Left ventricle myocardium inferior (tissue), 1 donor: ENCODE results near the gene RPS15A. TPM values are rescaled to one million over a fixed set of nuclear protein-coding genes. Genes with fewer than 3 reads are reported as not detected.

Source experiments
- DNase-seq: peaks from one replicate; pipeline ENCODE4 v3.0.0-alpha.2; 2020
- H3K27ac ChIP-seq: fragments of 200-600 bp; replicated peaks from 2 replicates; pipeline ENCODE4 v1.8.0; 2021
- H3K27me3 ChIP-seq: fragments of 200-600 bp; 2 replicates; pipeline ENCODE4 v1.8.0; 2021; ENCODE audit warnings: low read depth
- H3K36me3 ChIP-seq: fragments of 200-600 bp; 2 replicates; pipeline ENCODE4 v1.8.0; 2021
- H3K4me1 ChIP-seq: fragments of 200-600 bp; 2 replicates; pipeline ENCODE4 v1.8.0; 2021
- H3K4me3 ChIP-seq: fragments of 200-600 bp; 2 replicates; pipeline ENCODE4 v1.8.0; 2021; ENCODE audit warnings: mild to moderate bottlenecking, moderate library complexity
- H3K9me3 ChIP-seq: fragments of 200-600 bp; replicated peaks from 2 replicates; pipeline ENCODE4 v1.8.0; 2021
- intact Hi-C: fragments of 100-400 bp; cut with micrococcal nuclease; formaldehyde crosslinking; loops from one replicate; pipeline ENCODE4 v1.11.0; 2022
- long read RNA-seq: library from polyadenylated mRNA; unstranded; transcript quantifications from one replicate; pipeline ENCODE4 v2.0.0, GENCODE V29; 2021
- total RNA-seq: library from RNA; stranded (reverse); fragmentation: NEBNext Ultra II Directional; extraction: Animal tissue kit (Norgen Biotek cat#: 25700); gene quantifications from one replicate; pipeline ENCODE4 v1.2.1, GENCODE V29; 2021
- TF ChIP-seq, protein P1 (sequence below): fragments of 200-600 bp; IDR thresholded peaks from 2 replicates; pipeline ENCODE4 v1.8.0; 2021; ENCODE audit warnings: antibody characterized with exemption, mild to moderate bottlenecking, borderline replicate concordance
- donor health status: DM: no; HTN: yes; CAD: no; lungs with severe emphysema.

Gene RPS15A
- total RNA-seq: 683 TPM
- long read RNA-seq, transcript RPS15A-203 (5 exons, 525 nt): major isoform, 285 of 323 reads
- long read RNA-seq, transcript RPS15A-201 (5 exons, 2,203 nt): minor isoform, 9 of 323 reads
- long read RNA-seq, partial matches to known transcripts: 26 of 323 reads
- long read RNA-seq, other reads (novel, unspliced or antisense): 1 of 323 reads

- no peaks in the 10 kb centered on the region for H3K27me3 ChIP-seq
- DNase-seq: peak; percentile 93
- intact Hi-C loops: no loop called here
- H3K4me3 ChIP-seq: peak within 1 kb of the TSS; percentile 97
- H3K27ac ChIP-seq: peak within 1 kb of the TSS; percentile 84
- no peaks in the 10 kb centered on the region for H3K9me3 ChIP-seq
- H3K36me3 ChIP-seq: peaks cover 73% of the 10 kb centered on the region
- H3K4me1 ChIP-seq: peaks cover 56% of the 10 kb centered on the region
- TF ChIP-seq, protein P1, sequence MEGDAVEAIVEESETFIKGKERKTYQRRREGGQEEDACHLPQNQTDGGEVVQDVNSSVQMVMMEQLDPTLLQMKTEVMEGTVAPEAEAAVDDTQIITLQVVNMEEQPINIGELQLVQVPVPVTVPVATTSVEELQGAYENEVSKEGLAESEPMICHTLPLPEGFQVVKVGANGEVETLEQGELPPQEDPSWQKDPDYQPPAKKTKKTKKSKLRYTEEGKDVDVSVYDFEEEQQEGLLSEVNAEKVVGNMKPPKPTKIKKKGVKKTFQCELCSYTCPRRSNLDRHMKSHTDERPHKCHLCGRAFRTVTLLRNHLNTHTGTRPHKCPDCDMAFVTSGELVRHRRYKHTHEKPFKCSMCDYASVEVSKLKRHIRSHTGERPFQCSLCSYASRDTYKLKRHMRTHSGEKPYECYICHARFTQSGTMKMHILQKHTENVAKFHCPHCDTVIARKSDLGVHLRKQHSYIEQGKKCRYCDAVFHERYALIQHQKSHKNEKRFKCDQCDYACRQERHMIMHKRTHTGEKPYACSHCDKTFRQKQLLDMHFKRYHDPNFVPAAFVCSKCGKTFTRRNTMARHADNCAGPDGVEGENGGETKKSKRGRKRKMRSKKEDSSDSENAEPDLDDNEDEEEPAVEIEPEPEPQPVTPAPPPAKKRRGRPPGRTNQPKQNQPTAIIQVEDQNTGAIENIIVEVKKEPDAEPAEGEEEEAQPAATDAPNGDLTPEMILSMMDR: no peak
Observed at GRCh38 chr16:18789850-18790706, at the start of gene RPS15A. TSS of gene RPS15A (minus strand) at chr16:18790334. CDS start at chr16:18789113, 1,221 bp downstream.

- DNase-seq: no peak
Observed at GRCh38 chr16:18839555-18839954, 49.4 kb upstream of the RPS15A start.

DNA sequence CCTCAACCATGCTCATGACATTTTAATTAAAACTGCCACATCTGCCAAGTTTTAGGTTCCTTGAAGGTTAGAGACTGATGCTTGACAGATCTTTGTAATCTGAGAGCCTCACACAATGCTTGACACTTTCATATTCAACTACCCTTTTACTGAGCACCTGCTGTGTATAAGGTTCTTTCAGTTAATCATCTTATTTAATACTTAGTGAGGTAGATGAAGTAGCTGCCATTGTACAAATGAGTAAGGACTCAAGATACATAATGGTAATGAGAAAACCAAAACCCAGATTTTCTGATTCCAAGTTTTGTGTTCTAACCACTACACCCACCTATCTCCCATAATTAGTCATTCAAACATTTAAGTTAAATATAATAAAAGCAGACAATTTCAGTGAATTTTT lies 46.6 kb upstream of the RPS15A start:
- Histone ChIP-seq H3K27me3 (no peaks in the 10 kb centered on the region), H3K9me3 (no peaks in the 10 kb centered on the region), H3K27ac (no peak overlapping the region), H3K36me3 (peaks cover 100% of the 10 kb centered on the region), H3K4me3 (no peak overlapping the region), H3K4me1 (no peaks in the 10 kb centered on the region)
- DNase-seq: no peak
- intact Hi-C loops: no loop called here
- TF ChIP-seq, protein P1: no peak

More at GRCh38 chr16:18839555-18839954, 49.4 kb upstream of the RPS15A start:
- no peak overlapping the region for H3K4me3 ChIP-seq
- no peaks in the 10 kb centered on the region for H3K4me1 ChIP-seq
- intact Hi-C loops: no loop called here
- TF ChIP-seq, protein P1: no peak
- H3K9me3 ChIP-seq: no peaks in the 10 kb centered on the region
- H3K27me3 ChIP-seq: no peaks in the 10 kb centered on the region
- H3K36me3 ChIP-seq: peaks cover 90% of the 10 kb centered on the region
- no peak overlapping the region for H3K27ac ChIP-seq

- no peak overlapping the region for H3K27ac ChIP-seq
- intact Hi-C loops: no loop called here
- DNase-seq: no peak
Observed at GRCh38 chr16:18834864-18835263, 44.7 kb upstream of the RPS15A start.

GRCh38 chr16:18833707-18834505 lies 43.8 kb upstream of the RPS15A start:
- peaks cover 100% of the 10 kb centered on the region for H3K36me3 ChIP-seq
- intact Hi-C loops: no loop called here
- no peak for DNase-seq
- TF ChIP-seq, protein P1: no peak
- no peaks in the 10 kb centered on the region for H3K9me3 ChIP-seq
- no peaks in the 10 kb centered on the region for H3K27me3 ChIP-seq
- H3K27ac ChIP-seq: no peak overlapping the region
- H3K4me1 ChIP-seq: no peaks in the 10 kb centered on the region
- no peak overlapping the region for H3K4me3 ChIP-seq

More at GRCh38 chr16:18834864-18835263, 44.7 kb upstream of the RPS15A start:
- Histone ChIP-seq H3K9me3 (no peaks in the 10 kb centered on the region), H3K4me1 (no peaks in the 10 kb centered on the region), H3K36me3 (peaks cover 100% of the 10 kb centered on the region), H3K27me3 (no peaks in the 10 kb centered on the region), H3K4me3 (no peak overlapping the region)
- TF ChIP-seq, protein P1: no peak
